ENCODE data around the gene DOP1A. TPM values are rescaled to one million over a fixed set of nuclear protein-coding genes. Genes with fewer than 3 reads are reported as not detected.

DOP1A gene
- total and polyA plus RNA-seq, 2 of the 13 experiments (the other 11 are each of a cell fraction or from before 2014, with no cell fraction given), result 5.2 to 16.7 TPM

DNA sequence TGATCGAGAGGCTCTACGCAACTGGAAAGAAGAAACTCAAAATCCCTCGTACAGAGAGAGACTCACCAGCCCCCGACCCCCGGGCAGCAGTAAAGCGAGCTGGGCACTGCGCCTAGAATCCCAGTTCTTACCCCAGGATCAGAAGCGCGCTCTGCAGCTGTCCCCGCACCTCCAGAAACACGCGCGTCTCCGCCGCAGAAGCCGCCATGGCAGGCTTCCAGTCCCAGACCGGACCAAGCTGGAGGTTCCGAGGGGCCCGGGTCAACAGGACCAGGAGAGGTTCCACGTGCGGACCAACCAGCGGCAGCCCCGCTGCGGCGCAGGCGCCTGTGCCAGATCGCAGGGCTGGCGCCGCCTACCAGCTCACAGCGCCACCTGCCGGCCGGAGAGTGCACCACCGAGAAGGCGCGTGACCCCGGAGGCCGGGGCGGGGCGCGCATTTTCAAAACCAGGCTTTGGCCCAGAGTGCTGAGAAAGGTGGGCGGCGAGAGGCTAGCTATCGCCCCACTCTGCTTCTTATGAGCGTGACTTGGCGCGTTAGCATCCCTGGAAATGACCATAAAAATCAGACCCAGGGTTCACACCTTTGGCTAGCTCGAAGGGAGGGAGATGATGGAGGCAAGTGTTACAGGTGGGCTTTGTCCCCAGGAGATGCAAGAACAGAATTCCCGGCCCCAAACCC is 1.8 kb upstream of the DOP1A start, which contains the start of gene UBE3D (continued):
- TF ChIP-seq ZNF335 (CRISPR knock-in tag; IDR thresholded peaks at IDR 0.05) (peak; percentile 52; the same call in 1 of the 2 replicates), TAF15 (IDR thresholded peaks at IDR 0.05; ENCODE audit: low read depth, low read length, poor library complexity, severe bottlenecking) (no peak), ZNF75D (CRISPR knock-in tag; IDR thresholded peaks at IDR 0.05; ENCODE audit: borderline replicate concordance) (no peak), CREM (IDR thresholded peaks at IDR 0.05) (no peak), CREM (CRISPR knock-in tag; IDR thresholded peaks at IDR 0.05) (no peak), TEAD2 (CRISPR knock-in tag; IDR thresholded peaks at IDR 0.05) (no peak), CEBPG (CRISPR knock-in tag; IDR thresholded peaks at IDR 0.05) (peak; percentile 16; the same call in 1 of the 2 replicates), FIP1L1 (IDR thresholded peaks at IDR 0.05; ENCODE audit: borderline replicate concordance, insufficient read depth, low read depth, low read length) (no peak), NFE2 (CRISPR knock-in tag; IDR thresholded peaks at IDR 0.05) (no peak), ZNF10 (CRISPR knock-in tag; IDR thresholded peaks at IDR 0.05; ENCODE audit: borderline replicate concordance, low read depth) (no peak), ZNF3 (CRISPR knock-in tag; IDR thresholded peaks at IDR 0.05) (no peak), ZC3H4 (CRISPR knock-in tag; IDR thresholded peaks at IDR 0.05; ENCODE audit: borderline replicate concordance) (no peak), ESRRA (CRISPR knock-in tag; IDR thresholded peaks at IDR 0.05; ENCODE audit: low read depth) (peak; percentile 62; the same call in 1 of the 2 replicates), ZNF564 (CRISPR knock-in tag; IDR thresholded peaks at IDR 0.05) (peak; percentile 64; the same call in 1 of the 2 replicates), ONECUT2 (CRISPR knock-in tag; IDR thresholded peaks at IDR 0.05) (no peak), ZNF292 (CRISPR knock-in tag; IDR thresholded peaks at IDR 0.05; ENCODE audit: borderline replicate concordance, low read depth) (peak; percentile 71), TBP (CRISPR knock-in tag; IDR thresholded peaks at IDR 0.05) (no peak), RARG (CRISPR knock-in tag; IDR thresholded peaks at IDR 0.05; ENCODE audit: low read depth) (peak; percentile 86; the same call in 1 of the 2 replicates), ARID2 (CRISPR knock-in tag; IDR thresholded peaks at IDR 0.05; ENCODE audit: borderline replicate concordance) (peak; percentile 94), RFX1 (IDR thresholded peaks at IDR 0.05) (no peak; the same call in 1 of the 2 replicates), PCBP1 (IDR thresholded peaks at IDR 0.05; ENCODE audit: borderline replicate concordance, low read depth, low read length) (no peak), ZNF234 (CRISPR knock-in tag; conservative IDR thresholded peaks at IDR 0.05) (no peak), ELF3 (CRISPR knock-in tag; IDR thresholded peaks at IDR 0.05) (peak; percentile 58)
- TF ChIP-seq, protein P1, sequence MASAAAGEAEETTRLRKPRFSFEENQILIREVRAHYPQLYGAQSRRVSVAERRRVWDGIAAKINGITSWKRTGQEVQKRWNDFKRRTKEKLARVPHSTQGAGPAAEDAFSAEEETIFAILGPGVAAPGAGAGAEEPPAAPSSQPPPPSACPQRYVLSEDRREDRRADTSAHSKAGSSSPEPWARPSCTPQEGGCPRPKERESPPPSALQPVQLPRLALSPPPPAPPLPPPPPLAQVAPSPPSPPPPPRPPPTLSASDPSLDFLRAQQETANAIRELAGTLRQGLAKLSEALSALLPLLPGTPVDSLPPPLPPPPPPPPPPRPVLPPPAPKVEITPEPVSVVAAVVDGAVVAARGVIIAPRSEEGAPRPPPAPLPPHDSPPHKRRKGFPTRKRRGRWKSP (CRISPR knock-in tag; IDR thresholded peaks at IDR 0.05), result peak; percentile 88
- TF ChIP-seq, protein P2, sequence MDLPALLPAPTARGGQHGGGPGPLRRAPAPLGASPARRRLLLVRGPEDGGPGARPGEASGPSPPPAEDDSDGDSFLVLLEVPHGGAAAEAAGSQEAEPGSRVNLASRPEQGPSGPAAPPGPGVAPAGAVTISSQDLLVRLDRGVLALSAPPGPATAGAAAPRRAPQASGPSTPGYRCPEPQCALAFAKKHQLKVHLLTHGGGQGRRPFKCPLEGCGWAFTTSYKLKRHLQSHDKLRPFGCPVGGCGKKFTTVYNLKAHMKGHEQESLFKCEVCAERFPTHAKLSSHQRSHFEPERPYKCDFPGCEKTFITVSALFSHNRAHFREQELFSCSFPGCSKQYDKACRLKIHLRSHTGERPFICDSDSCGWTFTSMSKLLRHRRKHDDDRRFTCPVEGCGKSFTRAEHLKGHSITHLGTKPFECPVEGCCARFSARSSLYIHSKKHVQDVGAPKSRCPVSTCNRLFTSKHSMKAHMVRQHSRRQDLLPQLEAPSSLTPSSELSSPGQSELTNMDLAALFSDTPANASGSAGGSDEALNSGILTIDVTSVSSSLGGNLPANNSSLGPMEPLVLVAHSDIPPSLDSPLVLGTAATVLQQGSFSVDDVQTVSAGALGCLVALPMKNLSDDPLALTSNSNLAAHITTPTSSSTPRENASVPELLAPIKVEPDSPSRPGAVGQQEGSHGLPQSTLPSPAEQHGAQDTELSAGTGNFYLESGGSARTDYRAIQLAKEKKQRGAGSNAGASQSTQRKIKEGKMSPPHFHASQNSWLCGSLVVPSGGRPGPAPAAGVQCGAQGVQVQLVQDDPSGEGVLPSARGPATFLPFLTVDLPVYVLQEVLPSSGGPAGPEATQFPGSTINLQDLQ (CRISPR knock-in tag; IDR thresholded peaks at IDR 0.05), result 0 out of 2 replicates have a peak, but pooled peaks have one; percentile 65
- TF ChIP-seq, protein P3, sequence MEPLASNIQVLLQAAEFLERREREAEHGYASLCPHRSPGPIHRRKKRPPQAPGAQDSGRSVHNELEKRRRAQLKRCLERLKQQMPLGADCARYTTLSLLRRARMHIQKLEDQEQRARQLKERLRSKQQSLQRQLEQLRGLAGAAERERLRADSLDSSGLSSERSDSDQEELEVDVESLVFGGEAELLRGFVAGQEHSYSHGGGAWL (CRISPR knock-in tag; IDR thresholded peaks at IDR 0.05), result peak; percentile 84; the same call in 1 of the 2 replicates
- TF ChIP-seq, protein P4, sequence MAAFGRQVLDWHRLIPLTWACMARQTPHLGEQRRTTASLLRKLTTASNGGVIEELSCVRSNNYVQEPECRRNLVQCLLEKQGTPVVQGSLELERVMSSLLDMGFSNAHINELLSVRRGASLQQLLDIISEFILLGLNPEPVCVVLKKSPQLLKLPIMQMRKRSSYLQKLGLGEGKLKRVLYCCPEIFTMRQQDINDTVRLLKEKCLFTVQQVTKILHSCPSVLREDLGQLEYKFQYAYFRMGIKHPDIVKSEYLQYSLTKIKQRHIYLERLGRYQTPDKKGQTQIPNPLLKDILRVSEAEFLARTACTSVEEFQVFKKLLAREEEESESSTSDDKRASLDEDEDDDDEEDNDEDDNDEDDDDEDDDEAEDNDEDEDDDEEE (CRISPR knock-in tag; IDR thresholded peaks at IDR 0.05), result no peak; the same call in 1 of the 2 replicates
